Epithelial cell of proximal tubule (primary cell): ENCODE data around the gene UPP1. TPM values are rescaled to one million over a fixed set of nuclear protein-coding genes. Genes with fewer than 3 reads are reported as not detected.
"Not testable (repeated sequence)": the region's sequence is repeated elsewhere in the genome, so short reads cannot be mapped to it uniquely, and the experiment has no call there.

ENCODE experiments used
- DNase-seq: peaks from one replicate; pipeline ENCODE4 v3.0.0-alpha.2; 2011; ENCODE audit warnings: low read depth
- H3K4me3 ChIP-seq: 2 replicates; pipeline ENCODE4 v1.5.1; 2011; ENCODE audit warnings: low read depth, mild to moderate bottlenecking, low read length
- CTCF ChIP-seq: conservative IDR thresholded peaks from 2 replicates; pipeline ENCODE4 v1.5.1; 2012; ENCODE audit warnings: low read depth, mild to moderate bottlenecking, low read length
- total RNA-seq: library from RNA; depleted of rRNA; stranded (reverse); fragments of >200 nt; gene quantifications from 2 replicates; pipeline ENCODE4 v1.2.3, GENCODE V29; 2015

UPP1 gene
- total RNA-seq, 1 donor from 2014 or later, result 35.6 TPM

DNA sequence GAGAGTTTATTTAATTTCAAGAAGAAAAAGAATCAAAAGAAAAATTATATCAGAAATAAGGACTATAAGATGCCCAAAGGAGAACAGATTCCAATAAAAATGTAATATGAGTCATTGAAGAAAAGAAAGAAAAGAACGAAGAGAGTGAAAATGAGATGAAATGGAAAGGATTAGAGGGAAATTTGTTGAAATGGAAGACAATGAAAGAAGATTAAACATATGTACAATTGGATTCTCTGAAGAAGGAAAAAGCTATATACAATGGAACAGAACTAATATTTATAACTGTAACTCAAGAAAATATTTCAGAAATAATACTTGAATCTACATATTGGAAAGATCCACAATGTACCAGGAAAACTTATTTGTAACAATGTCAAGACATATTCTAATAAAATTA, 25.1 kb upstream of the UPP1 start:
- H3K4me3 ChIP-seq, result no peak overlapping the region
- DNase-seq, result no peak
- no peak for TF ChIP-seq CTCF

- no peak for TF ChIP-seq CTCF
- DNase-seq, result no peak
Measured at GRCh38 chr7:48067475-48067874, 21.6 kb upstream of the UPP1 start.

GRCh38 chr7:48074204-48074654, 14.8 kb upstream of the UPP1 start:
- no peak for TF ChIP-seq CTCF
- H3K4me3 ChIP-seq, result no peak overlapping the region
- no peak for DNase-seq

More at GRCh38 chr7:48067475-48067874, 21.6 kb upstream of the UPP1 start:
- no peak overlapping the region for H3K4me3 ChIP-seq

DNA sequence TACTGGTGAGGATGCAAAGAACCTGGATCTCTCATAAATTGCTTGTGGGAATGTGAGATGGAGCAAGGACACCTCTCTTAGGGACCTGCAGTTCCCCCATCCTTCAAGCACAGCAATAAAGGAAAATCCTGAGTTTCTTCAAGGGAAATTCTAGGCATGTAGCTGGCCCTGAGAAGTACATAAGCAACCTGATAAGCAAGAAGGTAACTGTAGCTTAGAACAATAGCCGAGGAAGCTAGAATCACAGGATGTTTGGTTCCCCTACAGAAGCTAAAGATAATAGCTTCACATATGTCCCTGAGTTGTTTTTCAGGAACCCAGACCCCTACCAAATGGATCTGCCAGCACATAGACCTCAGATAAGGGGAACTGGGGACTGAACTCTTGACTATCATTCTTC, 11.6 kb upstream of the UPP1 start:
- no peak overlapping the region for H3K4me3 ChIP-seq
- TF ChIP-seq CTCF, result no peak
- no peak for DNase-seq

DNA sequence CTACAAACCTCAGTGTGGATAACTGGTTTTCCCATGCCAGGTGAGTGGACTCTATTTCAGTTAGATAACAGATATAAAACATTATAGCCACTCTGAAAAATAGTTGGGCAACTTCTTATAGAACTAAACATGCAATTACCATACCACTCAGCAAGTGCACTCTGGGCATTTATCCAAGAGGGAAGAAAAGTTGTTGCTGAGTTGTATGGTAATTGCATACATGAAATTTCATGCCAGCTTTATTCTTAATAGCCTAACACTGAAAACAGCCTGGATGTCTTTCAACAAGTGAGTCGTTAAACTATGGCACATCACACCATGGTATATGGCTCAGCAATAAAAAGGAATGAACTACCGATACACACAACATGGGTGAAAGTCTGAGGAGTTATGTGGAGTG, 10.6 kb upstream of the UPP1 start:
- DNase-seq, result no peak
- TF ChIP-seq CTCF, result no peak
- H3K4me3 ChIP-seq, result no peak overlapping the region

DNA sequence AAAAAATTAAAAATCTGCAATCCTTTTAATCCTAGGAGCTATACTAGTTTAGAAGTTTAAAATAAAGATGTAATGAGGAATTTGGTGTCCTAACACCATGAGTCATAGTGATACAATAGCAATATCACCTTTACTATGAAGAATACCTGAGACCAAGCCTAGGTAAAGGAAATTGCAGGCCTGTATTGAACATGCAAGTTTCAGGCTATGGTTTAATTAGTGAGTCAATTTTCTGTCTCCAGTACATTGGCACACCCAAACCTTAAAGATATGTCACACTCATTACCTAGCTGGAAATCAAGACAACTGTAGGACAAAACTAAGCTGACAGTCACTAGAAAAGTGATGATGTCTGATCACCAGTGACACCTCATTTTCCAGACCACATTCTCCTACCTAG, 6.7 kb upstream of the UPP1 start:
- DNase-seq, result not testable (repeated sequence)

GRCh38 chr7:48083114-48083830, 5.8 kb upstream of the UPP1 start:
- no peak overlapping the region for H3K4me3 ChIP-seq
- peak; percentile 69 for DNase-seq
- no peak for TF ChIP-seq CTCF

More for the DNA sequence above, 6.7 kb upstream of the UPP1 start:
- not testable (repeated sequence) for H3K4me3 ChIP-seq
